SK-N-SH (cell line): ENCODE measurements around the gene KRT24. TPM values are rescaled to one million over a fixed set of nuclear protein-coding genes. Genes with fewer than 3 reads are reported as not detected.

Experiments
- CTCF ChIA-PET: fragments of 300-600, 350-600 bp; formaldehyde crosslinking; extraction: SDS; loops from one replicate; lab custom pipeline; 2021; lab: Yijun Ruan, JAX
- POLR2A ChIA-PET: fragments of 350-600 bp; sonication (Branson Sonifier 250); formaldehyde crosslinking; extraction: SDS; loops from one replicate; lab custom pipeline; 2020; ENCODE audit warnings: antibody characterized with exemption, inconsistent platforms; lab: Yijun Ruan, JAX
- DNase-seq: peaks from one replicate; pipeline ENCODE4 v3.0.0; 2012
- H2AFZ ChIP-seq: fragments of 200-600 bp; sonication (generic); 2 replicates; pipeline ENCODE4 v1.8.1; 2016; ENCODE audit warnings: antibody characterized with exemption, mild to moderate bottlenecking, low read depth
- H3F3A ChIP-seq: fragments of 200-600 bp; sonication (generic); replicated peaks from 2 replicates; pipeline ENCODE3; 2016; ENCODE audit warnings: antibody characterized with exemption, mild to moderate bottlenecking; ENCODE audit not compliant: insufficient read depth
- H3K27ac ChIP-seq, 2 experiments: fragments of 200-500 bp in 1 of 2; fragments of 200-600 bp in 1 of 2; sonication (Bioruptor generic) in 1 of 2; sonication (generic), shearing (Covaris generic) in 1 of 2; 2 replicates each; pipeline versions ENCODE4 v1.5.1 to v1.6.1; 2014 to 2016; ENCODE audit warnings: low read depth in 2 of 2, inconsistent platforms in 1 of 2, low read length in 1 of 2, mild to moderate bottlenecking in 1 of 2, mixed read lengths in 1 of 2
- H3K27me3 ChIP-seq: fragments of 200-600 bp; sonication (generic), shearing (Covaris generic); 2 replicates; pipeline ENCODE4 v1.6.1; 2016; ENCODE audit warnings: mixed run types; ENCODE audit not compliant: insufficient read depth
- H3K36me3 ChIP-seq, 2 experiments: fragments of 200-500 bp in 1 of 2; fragments of 200-600 bp in 1 of 2; sonication (Bioruptor generic) in 1 of 2; sonication (generic) in 1 of 2; replicated peaks in 1 of 2; 2 replicates each; pipeline versions ENCODE3 to v1.5.1; 2014 to 2016; ENCODE audit warnings: low read length in 1 of 2, mild to moderate bottlenecking in 1 of 2; ENCODE audit not compliant: insufficient read depth in 2 of 2, control insufficient read depth in 1 of 2
- H3K4me1 ChIP-seq, 2 experiments: fragments of 200-500 bp in 1 of 2; fragments of 200-600 bp in 1 of 2; sonication (Bioruptor generic) in 1 of 2; sonication (generic), shearing (Covaris generic) in 1 of 2; 2 replicates each; pipeline versions ENCODE4 v1.5.1 to v1.6.1; 2014 to 2016; ENCODE audit warnings: low read depth in 1 of 2, low read length in 1 of 2, mixed run types in 1 of 2; ENCODE audit not compliant: insufficient read depth in 2 of 2, control insufficient read depth in 1 of 2
- H3K4me2 ChIP-seq: fragments of 200-600 bp; sonication (generic), shearing (Covaris generic); 2 replicates; pipeline ENCODE4 v1.6.1; 2017; ENCODE audit warnings: mixed run types
- H3K4me3 ChIP-seq, 2 experiments: fragments of 200-500 bp in 1 of 2; fragments of 200-600 bp in 1 of 2; sonication (Bioruptor generic) in 1 of 2; sonication (generic), shearing (Covaris generic) in 1 of 2; 2 replicates each; pipeline versions ENCODE4 v1.5.1 to v1.8.1; 2014 to 2016; ENCODE audit warnings: low read depth in 2 of 2, inconsistent platforms in 1 of 2, low read length in 1 of 2, mild to moderate bottlenecking in 1 of 2, mixed read lengths in 1 of 2, moderate library complexity in 1 of 2
- H3K79me2 ChIP-seq: fragments of 200-600 bp; sonication (generic); 2 replicates; pipeline ENCODE4 v1.8.1; 2017; ENCODE audit warnings: mild to moderate bottlenecking; ENCODE audit not compliant: insufficient read depth
- H3K9ac ChIP-seq: fragments of 200-600 bp; sonication (generic); 2 replicates; pipeline ENCODE4 v1.6.1; 2017; ENCODE audit warnings: mixed run types
- H3K9me2 ChIP-seq: fragments of 200-600 bp; sonication (generic); 2 replicates; pipeline ENCODE4 v1.6.1; 2017; ENCODE audit warnings: mixed run types
- H3K9me3 ChIP-seq: fragments of 200-600 bp; sonication (generic); 2 replicates; pipeline ENCODE4 v1.6.1; 2017; ENCODE audit warnings: mixed run types, mild to moderate bottlenecking, moderate library complexity
- H4K20me1 ChIP-seq: fragments of 200-600 bp; sonication (generic); 2 replicates; pipeline ENCODE4 v1.6.1; 2017; ENCODE audit warnings: mild to moderate bottlenecking, mixed run types; ENCODE audit not compliant: insufficient read depth
- CHD2 ChIP-seq: fragments of 150-350 bp; IDR thresholded peaks from 2 replicates; pipeline ENCODE4 v1.6.1; 2018; ENCODE audit warnings: low read length; ENCODE audit not compliant: partially characterized antibody
- EP300 ChIP-seq, 2 experiments: IDR thresholded peaks; 2 replicates each; pipeline versions ENCODE4 v1.4.0 to v1.6.1; 2012; ENCODE audit warnings: borderline replicate concordance in 1 of 2, low read depth in 1 of 2, low read length in 1 of 2
- EZH2phosphoT487 ChIP-seq: fragments of 200-600 bp; sonication (generic); IDR thresholded peaks from 2 replicates; pipeline ENCODE4 v1.6.1; 2017; ENCODE audit warnings: low read depth, mixed run types, mild to moderate bottlenecking, antibody characterized with exemption, moderate library complexity, borderline replicate concordance
- FOXM1 ChIP-seq: IDR thresholded peaks from 2 replicates; pipeline ENCODE4 v1.4.0; 2012; ENCODE audit warnings: low read depth, mild to moderate bottlenecking
- GABPA ChIP-seq: IDR thresholded peaks from 2 replicates; pipeline ENCODE4 v1.4.0; 2012; ENCODE audit warnings: low read depth, mild to moderate bottlenecking
- NFIC ChIP-seq: IDR thresholded peaks from 2 replicates; pipeline ENCODE4 v1.4.0; 2012; ENCODE audit warnings: borderline replicate concordance
- POLR2AphosphoS5 ChIP-seq: IDR thresholded peaks from 2 replicates; pipeline ENCODE4 v1.6.1; 2012; ENCODE audit warnings: low read depth, low read length
- RCOR1 ChIP-seq: fragments of 150-350 bp; IDR thresholded peaks from 2 replicates; pipeline ENCODE4 v1.6.1; 2017; ENCODE audit warnings: antibody characterized with exemption, low read length
- RFX5 ChIP-seq: IDR thresholded peaks from 2 replicates; pipeline ENCODE4 v1.6.1; 2012; ENCODE audit warnings: mild to moderate bottlenecking, improper control_type of control experiment, low read length
- SIN3A ChIP-seq: IDR thresholded peaks from 2 replicates; pipeline ENCODE4 v1.6.1; 2012; ENCODE audit warnings: low read depth, mild to moderate bottlenecking, low read length, moderate library complexity, borderline replicate concordance
- TAF1 ChIP-seq: IDR thresholded peaks from 2 replicates; pipeline ENCODE4 v1.6.1; 2012; ENCODE audit warnings: low read depth, mild to moderate bottlenecking, low read length, moderate library complexity, borderline replicate concordance
- TCF12 ChIP-seq: IDR thresholded peaks from 2 replicates; pipeline ENCODE4 v1.4.0; 2012
- TEAD4 ChIP-seq: IDR thresholded peaks from 2 replicates; pipeline ENCODE4 v1.4.0; 2012; ENCODE audit warnings: mild to moderate bottlenecking, borderline replicate concordance; ENCODE audit not compliant: insufficient read depth
- WGBS: methylation state at CpG from one replicate; pipeline ENCODE4 v1.1.6; 2017; ENCODE audit warnings: low lambda C conversion rate; 5-methylcytosine and 5-hydroxymethylcytosine counted together
- polyA plus RNA-seq, 3 experiments: library from polyadenylated mRNA; depleted of rRNA; stranded (reverse); fragments of >200 nt; gene quantifications; 2 replicates each; pipeline ENCODE4 v1.2.3, GENCODE V29; 2012
- TF ChIP-seq, protein P1 (sequence below): IDR thresholded peaks from 2 replicates; pipeline ENCODE4 v1.4.0; 2012; ENCODE audit warnings: low read depth, borderline replicate concordance
- TF ChIP-seq, protein P2 (sequence below): fragments of 200-600 bp; sonication (generic); IDR thresholded peaks from 2 replicates; pipeline ENCODE4 v1.6.1; 2017; ENCODE audit warnings: antibody characterized with exemption, mild to moderate bottlenecking, moderate library complexity

Gene KRT24
- polyA plus RNA-seq, 1 of the 3 experiments (the other 2 are of a cell fraction): not detected

GRCh38 chr17:40675905-40676304, 27.6 kb downstream of the KRT24 start:
- no peak for DNase-seq
- Histone ChIP-seq H3K36me3 (no peaks in the 10 kb centered on the region), H2AFZ (no peak overlapping the region), H3K4me3 (no peak overlapping the region), H3K4me2 (no peak overlapping the region), H3K9me3 (no peaks in the 10 kb centered on the region), H4K20me1 (no peaks in the 10 kb centered on the region), H3K27ac (no peak overlapping the region), H3K9me2 (no peaks in the 10 kb centered on the region), H3F3A (no peaks in the 10 kb centered on the region), H3K9ac (no peak overlapping the region), H3K27me3 (peaks cover 78% of the 10 kb centered on the region), H3K79me2 (no peaks in the 10 kb centered on the region), H3K4me1 (no peaks in the 10 kb centered on the region)
- TF ChIP-seq TCF12 (no peak), GABPA (no peak), TEAD4 (no peak), SIN3A (no peak), EZH2phosphoT487 (no peak), FOXM1 (no peak), POLR2AphosphoS5 (no peak), EP300 (IDR thresholded peaks at IDR 0.05; ENCODE audit: borderline replicate concordance in 1 of 2, low read depth in 1 of 2, low read length in 1 of 2) (no peak), RFX5 (no peak), NFIC (no peak), CHD2 (no peak)
- TF ChIP-seq, protein P1, sequence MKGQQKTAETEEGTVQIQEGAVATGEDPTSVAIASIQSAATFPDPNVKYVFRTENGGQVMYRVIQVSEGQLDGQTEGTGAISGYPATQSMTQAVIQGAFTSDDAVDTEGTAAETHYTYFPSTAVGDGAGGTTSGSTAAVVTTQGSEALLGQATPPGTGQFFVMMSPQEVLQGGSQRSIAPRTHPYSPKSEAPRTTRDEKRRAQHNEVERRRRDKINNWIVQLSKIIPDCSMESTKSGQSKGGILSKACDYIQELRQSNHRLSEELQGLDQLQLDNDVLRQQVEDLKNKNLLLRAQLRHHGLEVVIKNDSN: no peak
- ChIA-PET CTCF (no interaction called here), POLR2A (interaction anchor here (0.6 kb wide), 1 partner anchor 234 kb away, joined by 3 read pairs; no protein-coding TSS in a partner anchor)
- WGBS: 54% methylated on average over 4 of the region's 4 CpGs

GRCh38 chr17:40672654-40673053, 30.9 kb downstream of the KRT24 start:
- H3K4me2 ChIP-seq: no peak overlapping the region
- H3K79me2 ChIP-seq: no peaks in the 10 kb centered on the region
- H3K36me3 ChIP-seq: no peaks in the 10 kb centered on the region
- H3K27ac ChIP-seq: no peak overlapping the region
- POLR2A ChIA-PET: interaction anchor here (0.7 kb wide), 1 partner anchor 867 kb away, joined by 3 read pairs; no protein-coding TSS in a partner anchor
- CTCF ChIA-PET: interaction anchor here (0.7 kb wide), 1 partner anchor 53 kb away, joined by 3 read pairs; no protein-coding TSS in a partner anchor
- H3K9ac ChIP-seq: no peak overlapping the region
- 16% methylated on average over 2 of the region's 2 CpGs for WGBS
- no peaks in the 10 kb centered on the region for H3F3A ChIP-seq
- H2AFZ ChIP-seq: no peak overlapping the region
- no peaks in the 10 kb centered on the region for H3K9me2 ChIP-seq
- TF ChIP-seq TAF1 (no peak), RCOR1 (no peak)
- TF ChIP-seq, protein P2, sequence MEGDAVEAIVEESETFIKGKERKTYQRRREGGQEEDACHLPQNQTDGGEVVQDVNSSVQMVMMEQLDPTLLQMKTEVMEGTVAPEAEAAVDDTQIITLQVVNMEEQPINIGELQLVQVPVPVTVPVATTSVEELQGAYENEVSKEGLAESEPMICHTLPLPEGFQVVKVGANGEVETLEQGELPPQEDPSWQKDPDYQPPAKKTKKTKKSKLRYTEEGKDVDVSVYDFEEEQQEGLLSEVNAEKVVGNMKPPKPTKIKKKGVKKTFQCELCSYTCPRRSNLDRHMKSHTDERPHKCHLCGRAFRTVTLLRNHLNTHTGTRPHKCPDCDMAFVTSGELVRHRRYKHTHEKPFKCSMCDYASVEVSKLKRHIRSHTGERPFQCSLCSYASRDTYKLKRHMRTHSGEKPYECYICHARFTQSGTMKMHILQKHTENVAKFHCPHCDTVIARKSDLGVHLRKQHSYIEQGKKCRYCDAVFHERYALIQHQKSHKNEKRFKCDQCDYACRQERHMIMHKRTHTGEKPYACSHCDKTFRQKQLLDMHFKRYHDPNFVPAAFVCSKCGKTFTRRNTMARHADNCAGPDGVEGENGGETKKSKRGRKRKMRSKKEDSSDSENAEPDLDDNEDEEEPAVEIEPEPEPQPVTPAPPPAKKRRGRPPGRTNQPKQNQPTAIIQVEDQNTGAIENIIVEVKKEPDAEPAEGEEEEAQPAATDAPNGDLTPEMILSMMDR: no peak
- H4K20me1 ChIP-seq: no peaks in the 10 kb centered on the region
- H3K4me3 ChIP-seq: no peak overlapping the region
- peaks cover 66% of the 10 kb centered on the region for H3K27me3 ChIP-seq
- H3K9me3 ChIP-seq: no peaks in the 10 kb centered on the region
- no peaks in the 10 kb centered on the region for H3K4me1 ChIP-seq
- DNase-seq: no peak
